H7 (cell line): Measurements from ENCODE around the gene RBMS1. TPM values are rescaled to one million over a fixed set of nuclear protein-coding genes. Genes with fewer than 3 reads are reported as not detected.
"Not testable (repeated sequence)": the region's sequence is repeated elsewhere in the genome, so short reads cannot be mapped to it uniquely, and the experiment has no call there.

Experiments
- DNase-seq: peaks from one replicate; pipeline ENCODE4 v3.0.0; 2012
- H3K27me3 ChIP-seq: 2 replicates; pipeline ENCODE4 v1.6.0; 2011; ENCODE audit warnings: mild to moderate bottlenecking, low read length; ENCODE audit not compliant: control insufficient read depth, insufficient read depth
- H3K36me3 ChIP-seq: replicated peaks from 2 replicates; pipeline ENCODE4 v1.5.1; 2011; ENCODE audit warnings: low read length; ENCODE audit not compliant: control insufficient read depth, insufficient read depth
- H3K4me3 ChIP-seq: 2 replicates; pipeline ENCODE4 v1.5.1; 2011; ENCODE audit warnings: low read depth, mild to moderate bottlenecking, control low read depth, low read length, moderate library complexity; ENCODE audit not compliant: insufficient read depth
- total RNA-seq: library from RNA; depleted of rRNA; stranded (reverse); fragments of >200 nt; shearing (Covaris generic); gene quantifications from 2 replicates; pipeline ENCODE4 v1.2.3, GENCODE V29; 2014

The RBMS1 gene
- total RNA-seq, 1 experiment from 2014 or later, result 46.7 TPM

- DNase-seq, result no peak
- H3K4me3 ChIP-seq, result no peak overlapping the region
These were observed 68.0 kb downstream of the RBMS1 start for GRCh38 chr2:160425434-160426151.

GRCh38 chr2:160423126-160423525 lies 70.5 kb downstream of the RBMS1 start:
- Histone ChIP-seq H3K4me3 (no peak overlapping the region), H3K36me3 (no peaks in the 10 kb centered on the region), H3K27me3 (no peaks in the 10 kb centered on the region)
- no peak for DNase-seq

More at GRCh38 chr2:160425434-160426151, 68.0 kb downstream of the RBMS1 start:
- Histone ChIP-seq H3K36me3 (no peaks in the 10 kb centered on the region), H3K27me3 (no peaks in the 10 kb centered on the region)

GRCh38 chr2:160421646-160422501 lies 71.7 kb downstream of the RBMS1 start:
- H3K27me3 ChIP-seq, H3K36me3 ChIP-seq, DNase-seq: not testable (repeated sequence)

GRCh38 chr2:160420711-160421110 lies 72.9 kb downstream of the RBMS1 start:
- no peak for DNase-seq
- Histone ChIP-seq H3K36me3 (no peaks in the 10 kb centered on the region), H3K27me3 (no peaks in the 10 kb centered on the region), H3K4me3 (no peak overlapping the region)

More at GRCh38 chr2:160421646-160422501, 71.7 kb downstream of the RBMS1 start:
- H3K4me3 ChIP-seq, result not testable (repeated sequence)

- H3K27me3 ChIP-seq, result no peaks in the 10 kb centered on the region
- no peak overlapping the region for H3K4me3 ChIP-seq
- DNase-seq, result no peak
- no peaks in the 10 kb centered on the region for H3K36me3 ChIP-seq
These were observed 73.7 kb downstream of the RBMS1 start for GRCh38 chr2:160419776-160420505.

GRCh38 chr2:160418853-160419252 lies 74.8 kb downstream of the RBMS1 start:
- DNase-seq, result no peak
- Histone ChIP-seq H3K4me3 (no peak overlapping the region), H3K36me3 (no peaks in the 10 kb centered on the region), H3K27me3 (no peaks in the 10 kb centered on the region)

- DNase-seq, result no peak
- H3K4me3 ChIP-seq, result no peak overlapping the region
- no peaks in the 10 kb centered on the region for H3K36me3 ChIP-seq
- no peaks in the 10 kb centered on the region for H3K27me3 ChIP-seq
These were observed 75.2 kb downstream of the RBMS1 start for GRCh38 chr2:160418398-160418765.

GRCh38 chr2:160417745-160418397 lies 75.7 kb downstream of the RBMS1 start:
- Histone ChIP-seq H3K27me3 (no peaks in the 10 kb centered on the region), H3K4me3 (no peak overlapping the region), H3K36me3 (no peaks in the 10 kb centered on the region)
- DNase-seq, result no peak

GRCh38 chr2:160415991-160416390 lies 77.6 kb downstream of the RBMS1 start:
- H3K27me3 ChIP-seq, result no peaks in the 10 kb centered on the region
- H3K36me3 ChIP-seq, result no peaks in the 10 kb centered on the region
- H3K4me3 ChIP-seq, result no peak overlapping the region
- DNase-seq, result no peak

- DNase-seq, result no peak
- Histone ChIP-seq H3K36me3 (no peaks in the 10 kb centered on the region), H3K27me3 (no peaks in the 10 kb centered on the region), H3K4me3 (no peak overlapping the region)
These were observed 81.7 kb downstream of the RBMS1 start for GRCh38 chr2:160411955-160412354.

GRCh38 chr2:160411167-160411566 lies 82.4 kb downstream of the RBMS1 start:
- Histone ChIP-seq H3K36me3 (no peaks in the 10 kb centered on the region), H3K4me3 (no peak overlapping the region)
- no peak for DNase-seq

GRCh38 chr2:160409480-160409879 lies 84.1 kb downstream of the RBMS1 start:
- H3K4me3 ChIP-seq, result no peak overlapping the region
- peaks cover 2% of the 10 kb centered on the region; the same call in 1 of the 2 replicates for H3K27me3 ChIP-seq
- DNase-seq, result no peak
- no peaks in the 10 kb centered on the region for H3K36me3 ChIP-seq

More at GRCh38 chr2:160411167-160411566, 82.4 kb downstream of the RBMS1 start:
- no peaks in the 10 kb centered on the region for H3K27me3 ChIP-seq

GRCh38 chr2:160408959-160409291 lies 84.7 kb downstream of the RBMS1 start:
- H3K27me3 ChIP-seq, result peaks cover 2% of the 10 kb centered on the region; the same call in 1 of the 2 replicates
- H3K4me3 ChIP-seq, result peak overlapping the region; percentile 52; the same call in 1 of the 2 replicates
- no peak for DNase-seq
- no peaks in the 10 kb centered on the region for H3K36me3 ChIP-seq
